ENCODE measurements around the gene ZNF844. TPM values are rescaled to one million over a fixed set of nuclear protein-coding genes. Genes with fewer than 3 reads are reported as not detected.
"Not testable (repeated sequence)": the region's sequence is repeated elsewhere in the genome, so short reads cannot be mapped to it uniquely, and the experiment has no call there.

ZNF844 gene
- total RNA-seq, 1 experiment from 2014 or later, result not detected

DNA sequence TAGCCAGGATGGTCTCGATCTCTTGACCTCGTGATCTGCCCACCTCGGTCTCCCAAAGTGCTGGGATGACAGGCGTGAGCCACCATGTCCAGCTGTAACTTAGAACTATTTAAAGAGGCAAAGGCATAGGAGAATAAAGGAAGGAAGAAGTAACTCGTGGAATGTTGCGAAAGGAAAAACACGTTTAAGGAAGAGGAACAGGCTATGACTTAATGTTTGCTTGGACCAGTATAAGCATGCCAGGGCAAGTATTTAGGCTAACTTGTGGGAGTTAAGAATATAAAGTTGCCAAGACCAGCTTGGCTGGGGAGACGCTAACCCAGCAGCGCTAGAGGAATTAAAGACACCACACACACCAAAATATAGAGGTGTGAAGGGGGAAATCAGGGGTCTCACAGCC lies 33.5 kb downstream of the ZNF844 start (continued):
- no peak for TF ChIP-seq POLR2AphosphoS5 (IDR thresholded peaks at IDR 0.05; ENCODE audit: low read depth, low read length)
- no peak for TF ChIP-seq EZH2 (IDR thresholded peaks at IDR 0.05)
- TF ChIP-seq SP1 (IDR thresholded peaks at IDR 0.05; ENCODE audit: low read depth), result no peak
- TF ChIP-seq RAD21 (IDR thresholded peaks at IDR 0.05; ENCODE audit: low read depth), result no peak
- no peak for TF ChIP-seq EGR1 (IDR thresholded peaks at IDR 0.05; ENCODE audit: low read depth)
- TF ChIP-seq, protein P1, sequence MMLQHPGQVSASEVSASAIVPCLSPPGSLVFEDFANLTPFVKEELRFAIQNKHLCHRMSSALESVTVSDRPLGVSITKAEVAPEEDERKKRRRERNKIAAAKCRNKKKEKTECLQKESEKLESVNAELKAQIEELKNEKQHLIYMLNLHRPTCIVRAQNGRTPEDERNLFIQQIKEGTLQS (IDR thresholded peaks at IDR 0.05), result no peak

DNA sequence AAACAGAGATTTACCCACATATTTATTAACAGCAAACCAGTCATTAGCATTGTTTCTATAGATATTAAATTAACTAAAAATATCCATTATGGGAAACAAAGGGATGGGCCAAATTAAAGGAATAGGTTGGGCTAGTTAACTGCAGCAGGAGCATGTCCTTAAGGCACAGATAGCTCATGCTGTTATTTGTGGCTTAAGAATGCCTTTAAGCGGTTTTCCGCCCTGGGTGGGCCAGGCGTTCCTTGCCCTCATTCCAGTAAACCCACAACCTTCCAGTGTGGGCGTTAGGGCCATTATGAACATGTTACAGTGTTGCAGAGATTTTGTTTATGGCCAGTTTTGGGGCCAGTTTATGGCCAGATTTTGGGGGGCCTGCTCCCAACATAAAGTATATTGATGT lies 39.4 kb downstream of the ZNF844 start:
- RAD21 ChIA-PET (ENCODE audit: low non-redundant PET in 1 of 2, low total read pairs in 2 of 2, uncharacterized antibody in 2 of 2, unreplicated experiment in 2 of 2); H3K36me3 ChIP-seq (ENCODE audit: control insufficient read depth in 1 of 2, insufficient read depth in 2 of 2, low read length in 2 of 2); H3K4me1 ChIP-seq (ENCODE audit: control insufficient read depth in 1 of 2, insufficient read depth in 2 of 2, low read length in 2 of 2); H3K27ac ChIP-seq (ENCODE audit: low read depth, low read length); H3K4me3 ChIP-seq (replicated peaks in 1 of 2; ENCODE audit: low read depth in 1 of 2, low read length in 2 of 2); H3K4me2 ChIP-seq (ENCODE audit: low read length); H2AFZ ChIP-seq (ENCODE audit: low read depth, low read length, poor library complexity, severe bottlenecking); H3K27me3 ChIP-seq (ENCODE audit: insufficient read depth, low read length); H3K9me3 ChIP-seq (ENCODE audit: control insufficient read depth in 1 of 2, insufficient read depth in 1 of 2, low read depth in 1 of 2, low read length in 2 of 2); intact Hi-C loops (cut with micrococcal nuclease); H3K9me2 ChIP-seq (ENCODE audit: insufficient read depth); ATAC-seq; CTCF ChIA-PET; H3K79me2 ChIP-seq (ENCODE audit: insufficient read depth, low read length); H3K9ac ChIP-seq (ENCODE audit: low read length); POLR2A ChIA-PET; DNase-seq (ENCODE audit: low read depth, low spot score); BruUV-seq (replicated peaks); H4K20me1 ChIP-seq (ENCODE audit: insufficient read depth): not testable (repeated sequence)

DNA sequence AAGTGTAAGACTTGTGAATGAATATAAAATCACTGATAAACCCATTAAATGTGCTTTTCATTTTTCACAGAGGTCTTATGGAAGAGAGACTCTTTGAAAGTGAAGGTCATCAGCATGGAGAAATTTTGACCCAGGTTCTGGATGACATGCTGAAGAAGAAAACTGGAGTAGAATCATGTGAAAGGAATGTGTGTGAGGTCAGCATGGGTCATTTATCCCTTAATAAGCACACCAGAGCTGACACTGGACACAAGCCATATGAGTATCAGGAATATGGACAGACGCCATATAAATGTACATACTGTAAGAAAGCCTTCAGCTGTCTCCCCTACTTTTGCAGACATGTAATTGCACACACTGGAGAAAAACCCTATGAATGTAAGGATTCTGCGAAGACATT lies 46.6 kb downstream of the ZNF844 start:
- ChIA-PET CTCF (no interaction called here), RAD21 (ENCODE audit: low non-redundant PET in 1 of 2, low total read pairs in 2 of 2, uncharacterized antibody in 2 of 2, unreplicated experiment in 2 of 2) (no interaction called here), POLR2A (no interaction called here)
- no peak overlapping the region for H3K27ac ChIP-seq (ENCODE audit: low read depth, low read length)
- H4K20me1 ChIP-seq (ENCODE audit: insufficient read depth), result no peaks in the 10 kb centered on the region
- no peaks in the 10 kb centered on the region for H3K36me3 ChIP-seq (ENCODE audit: control insufficient read depth in 1 of 2, insufficient read depth in 2 of 2, low read length in 2 of 2)
- TF ChIP-seq SIN3A (IDR thresholded peaks at IDR 0.05; ENCODE audit: low read depth) (no peak), ZFX (IDR thresholded peaks at IDR 0.05) (no peak), ZNF274 (IDR thresholded peaks at IDR 0.05; ENCODE audit: low read depth, low read length) (no peak)
- H2AFZ ChIP-seq (ENCODE audit: low read depth, low read length, poor library complexity, severe bottlenecking), result no peak overlapping the region
- H3K4me2 ChIP-seq (ENCODE audit: low read length), result no peak overlapping the region
- H3K79me2 ChIP-seq (ENCODE audit: insufficient read depth, low read length), result no peaks in the 10 kb centered on the region
- no peaks in the 10 kb centered on the region for H3K4me1 ChIP-seq (ENCODE audit: control insufficient read depth in 1 of 2, insufficient read depth in 2 of 2, low read length in 2 of 2)
- no TSS peak for BruUV-seq (replicated peaks)
- intact Hi-C loops (cut with micrococcal nuclease), result no loop called here
- H3K9ac ChIP-seq (ENCODE audit: low read length), result no peak overlapping the region
- no peak overlapping the region for H3K4me3 ChIP-seq (replicated peaks in 1 of 2; ENCODE audit: low read depth in 1 of 2, low read length in 2 of 2)
- no peak for DNase-seq (ENCODE audit: low read depth, low spot score)
- peaks cover 0 to 9% of the 10 kb centered on the region in 2 experiments; a peak in 2 of 4 replicates for H3K9me3 ChIP-seq (ENCODE audit: control insufficient read depth in 1 of 2, insufficient read depth in 1 of 2, low read depth in 1 of 2, low read length in 2 of 2)
- no peak for ATAC-seq
- H3K27me3 ChIP-seq (ENCODE audit: insufficient read depth, low read length), result no peaks in the 10 kb centered on the region
- no peaks in the 10 kb centered on the region for H3K9me2 ChIP-seq (ENCODE audit: insufficient read depth)
